ENCODE data around the gene CUL9. TPM values are rescaled to one million over a fixed set of nuclear protein-coding genes. Genes with fewer than 3 reads are reported as not detected.
A peak's percentile ranks its signal among the peaks of the same experiment; 100 is the strongest.
"Not testable (repeated sequence)": the region's sequence is repeated elsewhere in the genome, so short reads cannot be mapped to it uniquely, and the experiment has no call there.

Gene CUL9
- polyA plus RNA-seq (2013, experiment 1 of 2): 5.5 TPM
- 8.1 TPM for polyA plus RNA-seq (2013, experiment 2 of 2)

DNA sequence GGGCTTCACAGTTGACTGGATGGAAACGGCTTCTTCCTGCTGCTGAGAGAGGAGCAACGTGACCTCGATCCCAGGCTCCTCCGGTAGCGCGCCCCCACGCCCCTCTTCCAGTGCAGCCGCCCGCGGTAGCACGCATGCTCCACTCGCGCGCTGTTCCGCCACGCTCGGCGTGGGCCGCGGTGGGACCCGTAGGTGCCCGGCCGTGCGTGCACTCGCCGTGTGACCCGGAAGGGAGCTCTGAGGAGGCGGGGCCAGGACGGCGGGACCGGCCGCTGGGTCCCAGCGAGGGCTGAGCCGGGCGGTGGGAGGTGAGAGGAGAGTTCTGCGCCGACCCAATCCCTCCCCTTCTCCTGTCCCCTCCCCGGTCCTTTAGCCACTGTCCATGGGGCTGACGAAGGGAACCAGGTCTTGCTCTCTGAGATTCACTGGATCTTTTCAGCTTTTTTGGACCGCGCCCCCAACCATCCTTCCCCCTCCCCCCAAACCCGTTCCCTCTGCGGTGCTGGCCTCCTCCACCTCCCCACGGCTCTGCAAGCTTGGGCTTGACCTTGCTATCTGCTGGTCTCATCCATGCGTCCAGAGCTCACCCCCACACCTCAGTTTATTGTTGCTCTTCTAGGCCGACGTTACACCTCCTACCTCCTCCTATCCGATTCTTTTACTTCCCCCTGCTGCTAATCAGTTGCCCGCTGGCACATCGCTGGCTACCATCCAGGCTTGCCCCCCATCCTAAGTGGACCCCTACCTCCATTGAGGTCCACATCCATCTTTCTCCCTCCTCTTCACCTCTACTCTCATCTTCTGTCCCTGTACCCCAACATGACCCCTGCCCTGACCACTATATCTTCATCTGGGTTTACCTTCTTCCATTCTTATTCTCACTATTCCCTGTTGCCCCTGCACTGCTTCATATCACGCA lies at the start of gene CUL9:
Gene CUL9 (plus strand): TSS at position 255 of the 919 bp plus-strand sequence. CDS start 2,115 bp downstream, outside the sequence.
- Histone ChIP-seq H3K9me3 (ENCODE audit: insufficient read depth, low read depth, low read length) (no peaks in the 10 kb centered on the region), H3K27me3 (ENCODE audit: insufficient read depth, low read length) (no peaks in the 10 kb centered on the region), H3K36me3 (ENCODE audit: insufficient read depth, low read length) (peaks cover 33% of the 10 kb centered on the region), H3K4me3 (ENCODE audit: low read length) (peak within 1 kb of the TSS; percentile 87), H3K4me1 (ENCODE audit: insufficient read depth, low read length) (peaks cover 12% of the 10 kb centered on the region), H3K27ac (ENCODE audit: low read depth, low read length) (peak within 1 kb of the TSS; percentile 74; the same call in 1 of the 2 replicates), H3K9ac (ENCODE audit: low read depth, low read length) (peak within 1 kb of the TSS; percentile 76)
- 3% methylated on average over 50 of the region's 51 CpGs for WGBS

DNA sequence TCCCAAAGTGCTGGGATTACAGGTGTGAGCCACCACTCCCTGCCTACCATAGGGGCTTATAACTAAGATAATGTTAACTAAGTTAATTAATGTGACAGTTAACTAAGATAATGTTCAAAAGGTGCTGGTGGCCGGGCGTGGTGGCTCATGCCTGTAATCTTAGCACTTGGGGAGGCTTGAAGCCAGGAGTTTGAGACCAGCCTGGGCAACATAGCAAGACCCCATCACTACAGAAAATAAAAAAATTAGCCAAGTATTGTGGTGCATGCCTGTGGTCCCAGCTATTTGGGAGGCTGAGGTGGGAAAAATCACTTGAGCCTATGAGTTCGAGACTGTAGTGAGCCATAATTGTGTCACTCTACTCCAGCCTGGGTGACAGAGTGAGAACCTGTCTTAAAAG lies 43.7 kb upstream of the CUL9 start:
- Histone ChIP-seq H3K4me1 (ENCODE audit: insufficient read depth, low read length) (peaks cover 5% of the 10 kb centered on the region), H3K9me3 (ENCODE audit: insufficient read depth, low read depth, low read length) (no peaks in the 10 kb centered on the region), H3K4me3 (ENCODE audit: low read length) (no peak overlapping the region), H3K27ac (ENCODE audit: low read depth, low read length) (no peak overlapping the region), H3K9ac (ENCODE audit: low read depth, low read length) (no peak overlapping the region), H3K36me3 (ENCODE audit: insufficient read depth, low read length) (peaks cover 23% of the 10 kb centered on the region), H3K27me3 (ENCODE audit: insufficient read depth, low read length) (no peaks in the 10 kb centered on the region)
- WGBS: 91% methylated on average over 3 of the region's 3 CpGs

DNA sequence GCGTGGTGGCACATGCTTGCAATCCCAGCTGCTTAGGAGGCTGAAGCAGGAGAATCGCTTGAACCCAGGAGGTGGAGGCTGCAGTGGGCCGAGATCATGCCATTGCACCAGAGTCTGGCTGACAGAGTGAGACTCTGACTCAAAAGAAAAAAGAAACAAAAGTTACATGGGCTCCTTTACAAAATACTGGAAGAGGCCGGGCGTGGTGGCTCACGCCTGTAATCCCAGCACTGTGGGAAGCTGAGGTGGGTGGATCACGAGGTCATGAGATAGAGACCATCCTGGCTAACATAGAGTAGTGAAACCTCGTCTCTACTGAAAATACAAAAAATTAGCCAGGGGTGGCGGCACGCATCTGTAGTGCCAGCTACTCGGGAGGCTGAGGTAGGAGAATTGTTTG lies 42.0 kb upstream of the CUL9 start:
- H3K9me3 ChIP-seq (ENCODE audit: insufficient read depth, low read depth, low read length); H3K4me3 ChIP-seq (ENCODE audit: low read length): not testable (repeated sequence)
- WGBS: 94% methylated on average over 11 of the region's 11 CpGs

DNA sequence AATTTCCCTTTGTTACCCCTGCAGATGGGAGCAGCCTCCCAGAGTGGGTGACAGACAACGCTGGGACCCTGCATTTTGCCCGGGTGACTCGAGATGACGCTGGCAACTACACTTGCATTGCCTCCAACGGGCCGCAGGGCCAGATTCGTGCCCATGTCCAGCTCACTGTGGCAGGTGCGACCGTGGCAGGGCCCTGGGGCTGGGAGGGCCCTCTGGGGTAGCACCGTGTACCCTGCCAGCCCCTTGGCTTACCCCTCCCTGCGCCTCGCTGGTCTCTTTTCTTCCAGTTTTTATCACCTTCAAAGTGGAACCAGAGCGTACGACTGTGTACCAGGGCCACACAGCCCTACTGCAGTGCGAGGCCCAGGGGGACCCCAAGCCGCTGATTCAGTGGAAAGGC lies 40.4 kb upstream of the CUL9 start:
- Histone ChIP-seq H3K9ac (ENCODE audit: low read depth, low read length) (no peak overlapping the region), H3K4me3 (ENCODE audit: low read length) (no peak overlapping the region), H3K4me1 (ENCODE audit: insufficient read depth, low read length) (peaks cover 6% of the 10 kb centered on the region), H3K36me3 (ENCODE audit: insufficient read depth, low read length) (peaks cover 39% of the 10 kb centered on the region), H3K9me3 (ENCODE audit: insufficient read depth, low read depth, low read length) (no peaks in the 10 kb centered on the region), H3K27me3 (ENCODE audit: insufficient read depth, low read length) (no peaks in the 10 kb centered on the region), H3K27ac (ENCODE audit: low read depth, low read length) (no peak overlapping the region)
- WGBS: 95% methylated on average over 16 of the region's 16 CpGs

More for the DNA sequence above, 42.0 kb upstream of the CUL9 start:
- not testable (repeated sequence) for H3K27me3 ChIP-seq (ENCODE audit: insufficient read depth, low read length); H3K9ac ChIP-seq (ENCODE audit: low read depth, low read length); H3K27ac ChIP-seq (ENCODE audit: low read depth, low read length); H3K4me1 ChIP-seq (ENCODE audit: insufficient read depth, low read length)
- peaks cover 24% of the 10 kb centered on the region for H3K36me3 ChIP-seq (ENCODE audit: insufficient read depth, low read length)

DNA sequence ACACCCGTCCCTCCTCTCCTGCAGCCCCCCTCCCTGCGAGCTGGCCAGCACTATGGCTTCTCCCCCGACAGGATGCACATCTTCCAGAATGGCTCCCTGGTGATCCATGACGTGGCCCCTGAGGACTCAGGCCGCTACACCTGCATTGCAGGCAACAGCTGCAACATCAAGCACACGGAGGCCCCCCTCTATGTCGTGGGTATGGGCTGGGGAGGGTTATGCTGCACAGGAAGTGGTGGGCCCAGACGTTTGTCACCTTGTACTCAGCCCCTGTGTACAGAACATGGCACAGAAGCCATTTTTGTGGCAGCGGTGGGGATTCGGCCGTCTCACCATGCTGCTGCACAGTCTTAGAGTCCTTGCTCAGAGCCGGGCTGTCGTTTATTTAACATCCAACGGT lies 39.9 kb upstream of the CUL9 start:
- peaks cover 44% of the 10 kb centered on the region for H3K36me3 ChIP-seq (ENCODE audit: insufficient read depth, low read length)
- H3K9me3 ChIP-seq (ENCODE audit: insufficient read depth, low read depth, low read length): no peaks in the 10 kb centered on the region
- H3K27me3 ChIP-seq (ENCODE audit: insufficient read depth, low read length): no peaks in the 10 kb centered on the region
- WGBS: 92% methylated on average over 14 of the region's 14 CpGs
- no peak overlapping the region for H3K27ac ChIP-seq (ENCODE audit: low read depth, low read length)
- no peak overlapping the region for H3K9ac ChIP-seq (ENCODE audit: low read depth, low read length)
- H3K4me3 ChIP-seq (ENCODE audit: low read length): no peak overlapping the region
- H3K4me1 ChIP-seq (ENCODE audit: insufficient read depth, low read length): peaks cover 6% of the 10 kb centered on the region

DNA sequence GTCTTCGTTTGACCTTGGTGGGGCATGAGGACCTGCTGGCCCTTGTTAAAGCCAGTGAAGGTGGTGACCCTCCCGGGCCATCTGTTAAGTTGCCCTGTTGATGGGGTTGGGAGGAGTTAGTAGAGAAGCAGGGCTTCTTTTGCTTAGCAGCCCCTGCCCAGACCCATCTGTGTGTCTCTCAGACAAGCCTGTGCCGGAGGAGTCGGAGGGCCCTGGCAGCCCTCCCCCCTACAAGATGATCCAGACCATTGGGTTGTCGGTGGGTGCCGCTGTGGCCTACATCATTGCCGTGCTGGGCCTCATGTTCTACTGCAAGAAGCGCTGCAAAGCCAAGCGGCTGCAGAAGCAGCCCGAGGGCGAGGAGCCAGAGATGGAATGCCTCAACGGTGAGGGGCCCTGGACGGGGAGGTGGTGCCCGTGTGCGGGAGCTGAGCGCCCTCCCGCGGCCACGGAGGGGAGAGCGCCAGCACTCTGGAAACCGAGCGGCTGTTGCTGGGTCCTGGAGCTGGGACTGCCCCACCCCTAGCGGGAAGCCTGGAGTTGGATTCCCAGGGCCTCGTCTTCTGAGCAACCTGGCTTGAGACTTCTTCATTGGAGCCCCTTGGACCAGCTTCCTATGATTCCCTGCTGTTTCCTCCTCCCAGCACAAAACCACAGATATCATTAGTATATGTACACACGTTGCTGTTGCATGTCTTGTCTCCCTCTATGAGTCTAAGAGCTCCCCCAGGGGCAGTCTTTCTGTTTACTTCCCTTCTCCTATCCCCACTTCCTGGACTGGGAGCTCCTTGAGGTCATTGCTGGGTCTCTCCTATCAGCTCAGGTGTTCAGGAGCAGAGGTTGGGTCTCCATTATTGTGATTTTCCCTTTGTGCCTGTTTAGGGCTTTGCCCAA lies 38.5 kb upstream of the CUL9 start:
- H3K27ac ChIP-seq (ENCODE audit: low read depth, low read length): peak overlapping the region; percentile 67
- H3K9ac ChIP-seq (ENCODE audit: low read depth, low read length): peak overlapping the region; percentile 27; the same call in 1 of the 2 replicates
- no peaks in the 10 kb centered on the region for H3K27me3 ChIP-seq (ENCODE audit: insufficient read depth, low read length)
- H3K4me3 ChIP-seq (ENCODE audit: low read length): no peak overlapping the region
- H3K9me3 ChIP-seq (ENCODE audit: insufficient read depth, low read depth, low read length): no peaks in the 10 kb centered on the region
- H3K36me3 ChIP-seq (ENCODE audit: insufficient read depth, low read length): peaks cover 51% of the 10 kb centered on the region
- H3K4me1 ChIP-seq (ENCODE audit: insufficient read depth, low read length): peaks cover 6% of the 10 kb centered on the region
- WGBS: 13% methylated on average over 25 of the region's 25 CpGs

DNA sequence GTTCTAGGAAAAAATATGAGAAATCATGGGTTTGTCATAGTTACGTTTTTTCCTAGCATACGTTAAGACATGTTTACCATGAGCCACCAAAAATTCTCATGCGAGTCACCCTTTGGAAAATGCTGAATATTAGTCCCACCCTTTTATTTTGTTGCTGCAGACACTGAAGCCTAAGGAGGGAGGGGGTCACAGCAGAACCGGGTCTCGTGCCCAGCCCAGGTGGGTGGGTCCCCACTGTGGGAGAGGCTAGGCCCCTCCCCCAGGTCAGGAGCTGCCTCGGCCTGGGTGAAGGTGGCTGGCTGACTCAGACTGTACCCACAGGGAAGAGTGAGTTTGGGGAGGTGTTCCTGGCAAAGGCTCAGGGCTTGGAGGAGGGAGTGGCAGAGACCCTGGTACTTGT lies 37.1 kb upstream of the CUL9 start:
- no peak overlapping the region for H3K9ac ChIP-seq (ENCODE audit: low read depth, low read length)
- H3K27me3 ChIP-seq (ENCODE audit: insufficient read depth, low read length): no peaks in the 10 kb centered on the region
- WGBS: 87% methylated on average over 6 of the region's 6 CpGs
- no peak overlapping the region for H3K4me3 ChIP-seq (ENCODE audit: low read length)
- H3K27ac ChIP-seq (ENCODE audit: low read depth, low read length): no peak overlapping the region
- H3K36me3 ChIP-seq (ENCODE audit: insufficient read depth, low read length): peaks cover 43% of the 10 kb centered on the region
- peaks cover 6% of the 10 kb centered on the region for H3K4me1 ChIP-seq (ENCODE audit: insufficient read depth, low read length)
- no peaks in the 10 kb centered on the region for H3K9me3 ChIP-seq (ENCODE audit: insufficient read depth, low read depth, low read length)

DNA sequence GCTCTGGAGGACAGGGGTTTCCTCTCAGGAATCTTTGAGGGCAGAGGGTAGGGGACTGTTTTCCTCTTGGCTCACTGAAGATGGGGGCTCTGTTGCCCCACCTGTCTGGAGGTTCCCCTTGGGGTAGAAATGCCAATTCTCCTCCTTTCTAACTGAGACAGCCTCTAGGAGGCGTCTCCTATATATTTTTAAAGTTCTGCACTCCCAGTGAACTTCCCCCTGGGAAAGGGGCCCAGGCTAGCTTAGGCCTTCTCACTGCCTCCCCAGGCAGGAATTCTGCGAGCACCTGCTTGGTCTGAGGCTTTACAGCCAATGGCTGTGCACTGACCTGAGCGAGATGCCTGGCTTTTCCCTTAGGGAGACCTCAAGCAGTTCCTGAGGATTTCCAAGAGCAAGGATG lies 35.7 kb upstream of the CUL9 start:
- 90% methylated on average over 3 of the region's 3 CpGs for WGBS
- Histone ChIP-seq H3K36me3 (ENCODE audit: insufficient read depth, low read length) (peaks cover 41% of the 10 kb centered on the region), H3K27me3 (ENCODE audit: insufficient read depth, low read length) (no peaks in the 10 kb centered on the region), H3K9ac (ENCODE audit: low read depth, low read length) (no peak overlapping the region), H3K27ac (ENCODE audit: low read depth, low read length) (no peak overlapping the region), H3K9me3 (ENCODE audit: insufficient read depth, low read depth, low read length) (no peaks in the 10 kb centered on the region), H3K4me1 (ENCODE audit: insufficient read depth, low read length) (peaks cover 6% of the 10 kb centered on the region), H3K4me3 (ENCODE audit: low read length) (no peak overlapping the region)

DNA sequence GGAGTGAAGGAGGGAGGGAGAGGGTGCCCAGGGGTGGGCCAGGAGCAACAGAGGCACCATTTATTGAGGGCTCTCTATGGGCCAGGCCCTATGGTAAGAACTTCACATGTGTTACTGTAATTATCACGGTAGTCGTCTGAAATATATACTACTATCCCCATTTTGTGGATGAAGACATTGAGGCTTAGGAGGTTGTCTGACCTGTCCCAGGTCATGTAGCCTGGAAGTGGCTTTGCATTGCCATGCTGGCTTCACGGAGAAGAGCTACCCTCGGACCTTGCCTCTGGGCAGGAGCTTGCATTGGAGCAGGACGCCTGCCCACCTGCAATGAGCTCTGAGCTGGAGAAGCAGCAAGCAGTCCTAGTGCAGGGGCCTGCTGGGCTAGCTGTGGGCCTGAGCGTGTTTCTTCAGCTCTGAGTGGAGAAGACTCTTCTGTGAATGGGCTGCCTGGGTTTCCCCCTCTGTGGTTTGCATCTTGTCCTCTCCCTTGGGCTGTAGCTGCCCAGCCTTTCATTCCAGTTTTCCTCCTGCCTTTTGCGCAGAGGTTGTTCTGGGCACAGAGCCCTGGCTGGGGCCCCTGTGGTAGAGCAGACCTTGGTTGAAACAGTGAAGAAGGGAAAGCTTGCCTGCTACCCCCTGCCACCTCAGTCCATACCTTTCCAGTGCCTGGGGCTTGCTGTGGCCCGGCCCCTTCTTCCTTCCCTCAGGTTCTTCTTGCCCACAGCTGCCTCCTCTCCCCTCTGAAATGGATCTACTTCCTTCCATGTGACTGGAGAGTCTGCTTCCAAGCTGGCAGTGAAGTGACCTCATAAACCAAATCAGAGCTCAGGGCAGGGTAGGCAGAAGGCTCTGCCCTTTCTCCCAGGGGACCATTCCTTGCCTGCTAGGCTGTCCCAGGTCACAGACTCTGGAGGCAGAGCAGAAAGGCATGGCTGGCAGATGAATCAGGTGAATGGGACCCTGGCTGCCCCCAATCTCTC lies 35.0 kb upstream of the CUL9 start:
- H3K4me1 ChIP-seq (ENCODE audit: insufficient read depth, low read length): peaks cover 6% of the 10 kb centered on the region
- H3K27ac ChIP-seq (ENCODE audit: low read depth, low read length): no peak overlapping the region
- no peak overlapping the region for H3K9ac ChIP-seq (ENCODE audit: low read depth, low read length)
- peaks cover 36% of the 10 kb centered on the region for H3K36me3 ChIP-seq (ENCODE audit: insufficient read depth, low read length)
- WGBS: 95% methylated on average over 8 of the region's 8 CpGs
- H3K27me3 ChIP-seq (ENCODE audit: insufficient read depth, low read length): no peaks in the 10 kb centered on the region
- H3K9me3 ChIP-seq (ENCODE audit: insufficient read depth, low read depth, low read length): no peaks in the 10 kb centered on the region
- H3K4me3 ChIP-seq (ENCODE audit: low read length): no peak overlapping the region

DNA sequence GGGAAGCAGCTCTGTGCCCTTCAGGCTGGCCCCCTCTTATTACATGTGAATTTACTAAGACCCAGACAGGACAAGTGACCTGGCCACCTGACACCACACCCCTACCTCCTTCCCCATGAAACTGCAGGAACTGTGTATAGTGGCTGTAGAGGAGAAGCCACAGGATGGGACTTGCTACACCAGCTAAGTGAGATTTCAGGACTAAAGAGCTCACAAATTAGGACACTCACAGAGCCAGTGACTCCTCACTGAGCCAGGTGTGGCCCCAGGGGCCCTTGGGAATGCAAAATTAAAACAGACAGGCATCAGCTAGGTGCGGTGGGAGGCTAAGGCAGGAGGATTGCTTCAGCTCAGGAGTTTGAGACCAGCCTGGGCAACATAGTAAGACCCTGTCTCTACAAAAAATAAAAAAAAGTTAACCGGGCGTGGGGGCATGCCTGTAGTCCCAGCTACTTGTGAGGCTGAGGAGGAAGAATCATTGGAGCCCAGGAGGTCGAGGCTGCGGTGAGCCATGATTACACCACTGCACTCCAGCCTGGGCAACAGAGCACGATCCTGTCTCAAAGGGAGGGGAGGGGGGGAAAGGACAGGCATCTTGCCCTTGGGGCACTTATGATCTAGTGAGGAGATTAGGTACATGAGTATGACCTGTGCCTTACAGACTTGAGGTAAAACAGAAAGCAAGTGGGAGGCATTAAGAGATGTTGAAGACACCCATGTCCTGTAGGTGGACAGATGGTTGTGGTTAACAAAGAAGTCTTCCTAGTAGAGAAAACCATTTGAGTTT lies 34.1 kb upstream of the CUL9 start:
- Histone ChIP-seq H3K4me1 (ENCODE audit: insufficient read depth, low read length) (peaks cover 4% of the 10 kb centered on the region), H3K4me3 (ENCODE audit: low read length) (no peak overlapping the region), H3K9me3 (ENCODE audit: insufficient read depth, low read depth, low read length) (no peaks in the 10 kb centered on the region), H3K27ac (ENCODE audit: low read depth, low read length) (no peak overlapping the region), H3K36me3 (ENCODE audit: insufficient read depth, low read length) (peaks cover 38% of the 10 kb centered on the region), H3K9ac (ENCODE audit: low read depth, low read length) (no peak overlapping the region), H3K27me3 (ENCODE audit: insufficient read depth, low read length) (no peaks in the 10 kb centered on the region)
- WGBS: 96% methylated on average over 6 of the region's 6 CpGs

All from HUES64 (cell line).